NCI-H1092 treated with DMSO at 0.1 percent for 48 hours (cell line): ENCODE data around the gene WDR37.
"Not testable (repeated sequence)": the region's sequence is repeated elsewhere in the genome, so short reads cannot be mapped to it uniquely, and the experiment has no call there.

ENCODE experiments used
- DNase-seq: peaks from one replicate; lab custom pipeline; 2025; lab: John Stamatoyannopoulos, UW

The WDR37 gene

GRCh38 chr10:1153251-1153763, 97.1 kb downstream of the WDR37 start:
- DNase-seq: no peak

GRCh38 chr10:1153805-1154351, 97.7 kb downstream of the WDR37 start:
- DNase-seq: no peak

- DNase-seq: no peak
Measured at GRCh38 chr10:1154531-1155295, 98.5 kb downstream of the WDR37 start.

GRCh38 chr10:1155791-1156615, 99.8 kb downstream of the WDR37 start:
- DNase-seq: no peak

- DNase-seq: no peak
Measured at GRCh38 chr10:1156616-1156886, 100.4 kb downstream of the WDR37 start.

GRCh38 chr10:1156921-1157614, 100.9 kb downstream of the WDR37 start:
- no peak for DNase-seq

GRCh38 chr10:1157615-1157933, 101.4 kb downstream of the WDR37 start:
- no peak for DNase-seq

GRCh38 chr10:1158066-1158465, 101.9 kb downstream of the WDR37 start:
- no peak for DNase-seq

GRCh38 chr10:1158536-1158935, 102.4 kb downstream of the WDR37 start:
- not testable (repeated sequence) for DNase-seq

- no peak for DNase-seq
Measured at GRCh38 chr10:1159131-1160061, 103.2 kb downstream of the WDR37 start.

- no peak for DNase-seq
Measured at GRCh38 chr10:1160561-1161314, 104.6 kb downstream of the WDR37 start.

GRCh38 chr10:1161315-1161673, 105.1 kb downstream of the WDR37 start:
- not testable (repeated sequence) for DNase-seq

GRCh38 chr10:1162481-1163203, 106.5 kb downstream of the WDR37 start:
- no peak for DNase-seq

GRCh38 chr10:1163204-1163660, 107.0 kb downstream of the WDR37 start:
- DNase-seq: no peak

GRCh38 chr10:1163831-1164230, 107.6 kb downstream of the WDR37 start:
- DNase-seq: no peak

GRCh38 chr10:1166101-1166827, 110.1 kb downstream of the WDR37 start:
- no peak for DNase-seq

GRCh38 chr10:1166828-1167275, 110.7 kb downstream of the WDR37 start:
- no peak for DNase-seq

GRCh38 chr10:1168763-1169162, 112.6 kb downstream of the WDR37 start:
- no peak for DNase-seq

- no peak for DNase-seq
Measured at GRCh38 chr10:1169186-1169885, 113.2 kb downstream of the WDR37 start.
